ENCODE data around the gene MAGOH.

Gene MAGOH

GRCh38 chr1:53220171-53220961, 18.0 kb downstream of the MAGOH start, which contains the start of gene CZIB:
Gene CZIB, minus strand, starts transcription at chr1:53220634. Its CDS starts 59 bp downstream, at chr1:53220575.
- DNase-seq (ENCODE audit: low read depth, low spot score) = peak; percentile 34
- ChIA-PET POLR2A (no interaction called here), CTCF (no interaction called here)
- H3K4me3 ChIP-seq (ENCODE audit: low read depth, low read length) = peak within 1 kb of the TSS; percentile 100
- TF ChIP-seq, protein P1, sequence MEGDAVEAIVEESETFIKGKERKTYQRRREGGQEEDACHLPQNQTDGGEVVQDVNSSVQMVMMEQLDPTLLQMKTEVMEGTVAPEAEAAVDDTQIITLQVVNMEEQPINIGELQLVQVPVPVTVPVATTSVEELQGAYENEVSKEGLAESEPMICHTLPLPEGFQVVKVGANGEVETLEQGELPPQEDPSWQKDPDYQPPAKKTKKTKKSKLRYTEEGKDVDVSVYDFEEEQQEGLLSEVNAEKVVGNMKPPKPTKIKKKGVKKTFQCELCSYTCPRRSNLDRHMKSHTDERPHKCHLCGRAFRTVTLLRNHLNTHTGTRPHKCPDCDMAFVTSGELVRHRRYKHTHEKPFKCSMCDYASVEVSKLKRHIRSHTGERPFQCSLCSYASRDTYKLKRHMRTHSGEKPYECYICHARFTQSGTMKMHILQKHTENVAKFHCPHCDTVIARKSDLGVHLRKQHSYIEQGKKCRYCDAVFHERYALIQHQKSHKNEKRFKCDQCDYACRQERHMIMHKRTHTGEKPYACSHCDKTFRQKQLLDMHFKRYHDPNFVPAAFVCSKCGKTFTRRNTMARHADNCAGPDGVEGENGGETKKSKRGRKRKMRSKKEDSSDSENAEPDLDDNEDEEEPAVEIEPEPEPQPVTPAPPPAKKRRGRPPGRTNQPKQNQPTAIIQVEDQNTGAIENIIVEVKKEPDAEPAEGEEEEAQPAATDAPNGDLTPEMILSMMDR (IDR thresholded peaks at IDR 0.05; ENCODE audit: insufficient read depth, low read length, missing control alignments) = no peak

DNA sequence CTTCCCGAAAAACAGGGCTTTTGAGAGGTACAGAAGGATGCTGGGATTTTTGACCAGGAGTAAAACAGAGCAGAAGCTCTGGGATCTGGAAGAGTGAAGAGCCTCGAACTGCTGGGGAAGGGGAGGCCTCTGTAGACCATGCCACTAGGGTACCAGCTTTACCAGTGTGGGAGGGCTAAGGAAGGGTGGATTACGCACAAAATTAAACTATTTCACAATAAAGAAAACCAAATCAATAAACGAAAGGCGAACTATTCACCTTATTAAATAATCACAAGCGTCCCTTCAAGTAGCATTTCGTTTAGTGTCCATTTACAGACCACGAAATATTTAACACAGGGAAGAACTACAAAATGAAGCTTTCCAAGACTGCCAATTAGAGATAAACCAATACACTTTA, 18.6 kb downstream of the MAGOH start:
- DNase-seq (ENCODE audit: low read depth, low spot score) = no peak
- peak overlapping the region; percentile 100 for H3K4me3 ChIP-seq (ENCODE audit: low read depth, low read length)
- ChIA-PET POLR2A (no interaction called here), CTCF (no interaction called here)
- TF ChIP-seq, protein P1 (IDR thresholded peaks at IDR 0.05; ENCODE audit: insufficient read depth, low read length, missing control alignments) = no peak

GRCh38 chr1:53218201-53218600, 20.1 kb downstream of the MAGOH start:
- TF ChIP-seq, protein P1 (IDR thresholded peaks at IDR 0.05; ENCODE audit: insufficient read depth, low read length, missing control alignments) = no peak
- ChIA-PET CTCF (no interaction called here), POLR2A (no interaction called here)
- no peak for DNase-seq (ENCODE audit: low read depth, low spot score)
- H3K4me3 ChIP-seq (ENCODE audit: low read depth, low read length) = no peak overlapping the region

DNA sequence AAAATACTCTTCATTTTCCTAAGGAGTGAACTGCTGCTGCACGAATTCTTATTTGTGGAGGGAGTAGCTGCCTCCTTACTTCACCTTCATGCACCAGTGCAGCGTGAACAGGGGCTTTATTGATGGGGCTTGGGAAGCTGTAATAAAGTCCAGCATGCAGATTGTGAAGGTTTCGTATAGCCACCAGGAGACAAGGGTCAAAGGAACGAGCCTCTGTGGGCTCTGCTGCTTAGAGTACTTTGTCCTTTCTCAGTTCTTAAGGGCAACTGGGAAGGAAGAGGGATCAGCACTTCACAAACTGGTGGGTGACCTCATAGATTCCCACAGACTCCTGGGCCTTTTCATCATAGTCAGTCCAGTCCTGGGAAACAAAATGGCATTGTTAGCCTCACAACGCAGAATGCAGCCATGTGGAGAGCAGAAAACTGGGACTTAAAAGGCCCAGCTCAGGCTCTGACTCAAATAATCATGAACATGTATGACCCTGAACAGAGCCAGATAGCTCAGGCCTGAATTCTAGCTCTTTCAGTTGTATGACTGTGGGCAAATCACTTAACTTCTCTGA, 23.9 kb downstream of the MAGOH start:
- CTCF ChIA-PET = no interaction called here
- no peak overlapping the region for H3K4me3 ChIP-seq (ENCODE audit: low read depth, low read length)
- TF ChIP-seq, protein P1 (IDR thresholded peaks at IDR 0.05; ENCODE audit: insufficient read depth, low read length, missing control alignments) = no peak
- DNase-seq (ENCODE audit: low read depth, low spot score) = no peak
- POLR2A ChIA-PET = no interaction called here

DNA sequence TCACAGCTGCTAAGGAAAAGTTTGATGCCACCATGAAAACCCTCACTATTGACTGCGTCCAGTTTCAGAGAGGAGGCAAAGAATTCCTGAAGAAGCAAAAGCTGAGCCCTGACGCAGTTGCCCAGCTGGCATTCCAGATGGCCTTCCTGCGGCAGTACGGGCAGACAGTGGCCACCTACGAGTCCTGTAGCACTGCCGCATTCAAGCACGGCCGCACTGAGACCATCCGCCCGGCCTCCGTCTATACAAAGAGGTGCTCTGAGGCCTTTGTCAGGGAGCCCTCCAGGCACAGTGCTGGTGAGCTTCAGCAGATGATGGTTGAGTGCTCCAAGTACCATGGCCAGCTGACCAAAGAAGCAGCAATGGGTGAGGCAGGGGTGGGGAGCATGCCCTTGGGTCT, 27.4 kb downstream of the MAGOH start:
- no peak overlapping the region for H3K4me3 ChIP-seq (ENCODE audit: low read depth, low read length)
- TF ChIP-seq, protein P1 (IDR thresholded peaks at IDR 0.05; ENCODE audit: insufficient read depth, low read length, missing control alignments) = no peak
- POLR2A ChIA-PET = no interaction called here
- CTCF ChIA-PET = interaction anchor here (1.2 kb wide), 1 partner anchor 9 kb away, joined by 3 read pairs; no protein-coding TSS in a partner anchor
- no peak for DNase-seq (ENCODE audit: low read depth, low spot score)

GRCh38 chr1:53210352-53210751, 28.0 kb downstream of the MAGOH start:
- no peak overlapping the region for H3K4me3 ChIP-seq (ENCODE audit: low read depth, low read length)
- TF ChIP-seq, protein P1 (IDR thresholded peaks at IDR 0.05; ENCODE audit: insufficient read depth, low read length, missing control alignments) = no peak
- POLR2A ChIA-PET = no interaction called here
- no peak for DNase-seq (ENCODE audit: low read depth, low spot score)
- CTCF ChIA-PET = no interaction called here
